LNCAP (cell line): Measurements from ENCODE around the gene PPP1CC.

ENCODE experiments used
- CTCF ChIP-seq: fragments of 450-650 bp; IDR thresholded peaks from 2 replicates; pipeline ENCODE4 v1.5.1; 2017; ENCODE audit warnings: mild to moderate bottlenecking

Gene PPP1CC

DNA sequence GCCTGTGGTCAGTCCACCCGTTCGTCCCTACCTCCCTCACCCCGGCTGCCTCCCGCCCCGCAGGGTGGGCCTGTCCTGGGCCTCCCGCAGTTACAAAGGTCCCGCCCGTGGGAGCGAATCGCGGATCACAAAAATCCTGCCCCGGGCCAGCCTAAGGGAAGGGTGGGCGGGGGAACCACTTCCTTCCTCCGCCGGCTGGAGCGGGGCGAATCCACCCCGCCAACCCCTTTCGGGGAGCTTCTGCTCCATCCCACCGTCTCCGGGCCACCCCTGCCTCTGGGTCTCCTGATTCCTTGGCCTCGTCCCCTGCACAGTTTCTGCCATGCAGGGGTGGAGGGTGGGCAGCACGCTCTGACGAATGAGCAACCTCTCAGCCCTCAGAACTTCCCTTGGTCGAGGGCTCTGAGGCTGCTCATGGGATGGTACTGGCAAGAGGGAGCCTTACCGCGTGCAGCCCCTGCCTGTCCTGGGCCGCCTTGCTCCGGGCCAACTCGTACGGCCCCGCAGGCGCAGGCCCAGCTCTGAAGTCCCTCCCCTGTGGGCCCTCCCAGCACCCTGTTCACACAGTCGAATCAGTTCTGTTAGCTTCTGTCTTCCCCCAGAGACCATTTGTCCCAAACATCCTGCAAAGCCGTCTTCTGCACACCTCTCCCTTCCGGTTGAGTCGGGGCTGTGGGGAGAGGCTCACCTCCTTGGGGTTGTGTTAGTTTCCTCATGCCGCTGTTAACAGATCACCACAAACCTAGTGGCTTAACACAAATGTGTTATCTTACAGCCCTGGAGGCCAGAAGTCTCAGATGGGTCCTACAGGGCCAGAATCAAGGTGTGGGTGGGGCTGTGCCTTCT, 53.2 kb downstream of the PPP1CC start:
- TF ChIP-seq CTCF: no peak

- no peak for TF ChIP-seq CTCF
Measured at GRCh38 chr12:110688446-110689280, 54.0 kb downstream of the PPP1CC start, which contains the start of gene HVCN1. Gene HVCN1 (minus strand): TSS chr12:110689115. CDS start chr12:110683245, 5,870 bp downstream.

DNA sequence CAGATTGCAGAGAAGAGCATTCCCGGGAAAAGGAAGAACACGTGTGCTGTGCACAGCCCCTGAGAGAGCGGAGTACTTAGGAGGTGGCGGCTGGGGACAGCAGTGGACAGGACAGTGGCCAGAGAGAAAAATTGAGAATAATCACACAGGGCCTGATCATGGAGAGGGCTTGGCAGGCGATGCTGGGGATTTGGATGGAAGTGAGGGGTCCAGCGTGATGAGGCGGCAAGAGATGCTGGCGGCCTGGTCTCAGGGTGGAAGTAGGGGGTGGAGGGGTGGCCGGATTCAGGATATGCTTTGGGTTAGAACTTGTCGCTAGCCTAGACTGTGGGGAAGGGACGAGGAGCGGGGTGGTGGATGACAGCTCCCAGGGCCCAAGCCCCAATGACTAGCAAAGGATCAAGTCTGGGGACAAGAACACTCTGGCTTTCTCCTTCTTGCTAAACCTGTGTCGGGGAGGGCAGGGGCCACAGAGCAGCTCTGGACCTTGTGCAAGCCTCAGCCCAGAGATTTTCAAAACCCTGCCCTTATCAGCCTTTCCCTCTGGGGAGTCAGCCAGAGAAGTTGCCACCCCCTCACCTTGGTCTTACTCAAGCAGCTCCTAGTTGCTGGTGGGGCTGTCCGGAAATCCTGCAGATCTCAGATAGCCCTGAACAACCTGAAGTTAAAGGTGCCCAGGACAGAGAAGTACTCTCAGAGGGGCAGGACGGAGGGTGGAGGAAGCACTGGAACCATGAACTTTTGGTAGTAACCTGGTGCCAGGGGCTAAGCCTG, 55.1 kb downstream of the PPP1CC start:
- no peak for TF ChIP-seq CTCF

DNA sequence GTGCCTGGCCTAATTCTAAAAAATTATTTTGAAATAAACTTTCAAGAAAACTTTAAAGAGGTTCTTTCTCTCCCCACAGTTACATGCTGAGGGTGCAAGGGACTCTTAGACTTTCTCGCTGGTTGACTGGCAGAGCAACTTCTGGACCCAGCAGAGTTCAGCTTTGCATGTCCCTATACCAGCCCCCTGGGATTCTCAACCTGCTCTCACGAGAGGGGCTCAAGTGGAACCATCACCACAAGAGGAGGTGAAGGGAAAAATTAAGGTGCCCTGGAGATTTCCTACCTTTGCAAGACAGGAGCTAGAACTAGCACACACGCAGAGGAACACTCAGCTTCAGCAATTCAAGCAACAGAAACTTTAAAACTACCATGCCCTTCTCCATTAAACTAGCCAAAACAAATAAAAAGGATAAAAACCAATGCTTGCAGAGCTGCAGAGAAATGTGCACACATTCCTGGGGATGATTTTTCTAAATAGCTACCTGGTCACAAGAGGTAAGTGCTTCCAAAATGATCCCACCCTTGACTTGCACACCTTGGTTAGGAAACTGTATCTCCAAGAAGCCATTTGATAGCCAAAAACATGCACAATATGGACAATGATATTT, 56.3 kb downstream of the PPP1CC start:
- TF ChIP-seq CTCF: no peak

DNA sequence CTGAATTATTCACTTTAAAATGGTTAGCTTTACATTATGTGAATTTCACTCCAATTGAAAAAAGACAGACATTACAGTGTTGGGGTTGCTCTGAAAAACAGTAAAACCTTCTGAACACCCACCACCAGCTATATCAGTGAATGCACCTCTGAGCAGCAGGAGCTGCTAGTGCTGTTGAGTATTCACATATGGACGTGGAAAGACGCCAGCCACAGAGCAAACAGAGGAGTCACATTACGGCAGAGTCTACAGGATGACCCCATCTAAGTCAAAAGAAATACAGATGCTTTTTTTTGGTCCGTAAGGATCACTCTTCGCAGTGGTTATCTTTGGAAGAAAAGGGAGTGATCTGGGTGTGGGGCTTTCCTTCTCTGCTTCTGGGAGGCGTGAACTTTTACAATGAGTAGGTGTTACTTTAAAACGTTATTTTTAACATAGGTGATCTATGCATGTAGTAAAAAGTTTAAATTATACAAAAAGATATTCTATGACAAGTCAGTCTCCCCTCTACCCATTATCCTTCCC, 58.3 kb downstream of the PPP1CC start:
- TF ChIP-seq CTCF: no peak

DNA sequence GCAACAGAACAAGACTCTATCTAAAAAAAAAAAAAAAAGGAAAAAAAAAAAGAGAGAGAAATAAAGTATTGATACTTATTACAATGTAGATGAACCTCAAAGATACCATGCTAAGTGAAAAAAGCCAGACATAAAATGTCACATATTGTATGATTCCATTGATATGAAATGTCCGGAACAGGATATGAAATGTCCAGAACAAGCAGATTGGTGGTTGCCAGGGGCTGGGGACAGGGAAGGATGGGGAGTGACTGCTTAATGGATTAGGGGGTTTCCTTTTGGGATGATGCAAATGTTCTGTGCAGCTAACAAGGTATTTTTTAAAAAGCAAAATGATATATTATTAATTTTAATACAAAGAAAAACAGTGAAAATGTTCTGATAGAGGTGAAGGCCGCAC, 58.8 kb downstream of the PPP1CC start:
- TF ChIP-seq CTCF: no peak

GRCh38 chr12:110680032-110680431, 62.7 kb downstream of the PPP1CC start:
- TF ChIP-seq CTCF: no peak
